Ammon's horn (tissue), 1 donor: ENCODE data around the gene CEACAM4.

Source experiments
- DNase-seq: peaks from one replicate; pipeline ENCODE4 v3.0.0-alpha.2; 2016; ENCODE audit warnings: low spot score

The CEACAM4 gene

GRCh38 chr19:41617941-41618730 lies 8.7 kb downstream of the CEACAM4 start:
- no peak for DNase-seq

DNA sequence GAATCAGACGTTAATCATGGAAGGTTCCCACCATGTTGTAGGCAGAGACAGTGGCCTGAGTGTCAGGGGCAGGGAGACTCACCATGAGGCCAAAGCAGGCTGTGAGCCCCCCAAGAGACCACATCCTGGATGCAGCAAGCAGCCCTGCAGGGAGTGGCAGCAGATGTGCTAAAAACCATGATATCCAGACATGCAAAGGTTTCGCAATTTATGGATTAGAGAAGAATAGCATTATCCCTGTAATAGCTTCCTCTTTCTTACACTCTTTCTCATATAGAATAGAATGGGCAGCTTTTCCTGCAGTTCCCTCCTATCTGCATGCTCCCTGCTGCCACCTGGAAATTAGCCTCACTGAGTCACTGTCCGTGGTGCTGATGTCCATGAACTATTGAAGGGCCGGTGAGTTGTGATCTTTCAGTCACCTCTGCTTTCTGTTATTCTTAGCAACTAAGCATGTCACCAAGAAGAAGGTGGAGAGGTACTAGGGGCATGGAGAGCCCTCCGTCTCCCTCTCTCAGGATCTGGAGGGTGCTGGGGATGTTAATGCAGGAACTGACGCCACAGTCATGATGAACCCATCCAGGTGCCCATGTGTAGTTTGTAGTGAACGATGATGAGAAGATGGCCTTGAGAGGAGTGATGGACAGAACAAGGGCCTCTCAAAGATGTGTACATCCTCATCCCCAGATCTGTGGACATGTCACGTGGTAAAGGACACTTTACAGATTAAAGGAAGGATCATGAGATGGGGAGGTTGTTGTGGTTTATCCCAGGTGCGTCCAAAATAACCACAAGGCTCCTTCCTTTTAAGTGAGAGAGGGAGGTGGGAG lies 9.9 kb downstream of the CEACAM4 start:
- no peak for DNase-seq

DNA sequence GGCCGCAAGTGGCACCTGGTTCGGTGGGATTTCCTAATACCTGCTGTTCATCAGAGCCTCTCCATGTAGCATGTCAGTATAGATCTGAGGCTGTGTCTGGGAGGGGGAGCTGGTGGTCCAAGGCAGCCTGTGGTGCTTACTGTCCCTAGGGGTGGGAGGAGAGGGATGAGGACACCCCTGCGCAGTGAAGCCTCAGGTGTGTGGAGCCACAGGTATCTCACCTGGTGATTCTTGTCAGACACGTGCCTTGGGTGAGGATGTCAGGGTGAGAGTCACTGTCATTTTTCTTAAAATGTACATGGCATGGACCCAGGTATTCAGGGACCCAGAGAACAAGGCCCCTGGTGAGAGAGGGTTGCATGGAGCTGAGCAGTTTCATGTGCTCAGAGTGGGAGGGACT lies 11.7 kb downstream of the CEACAM4 start:
- no peak for DNase-seq

DNA sequence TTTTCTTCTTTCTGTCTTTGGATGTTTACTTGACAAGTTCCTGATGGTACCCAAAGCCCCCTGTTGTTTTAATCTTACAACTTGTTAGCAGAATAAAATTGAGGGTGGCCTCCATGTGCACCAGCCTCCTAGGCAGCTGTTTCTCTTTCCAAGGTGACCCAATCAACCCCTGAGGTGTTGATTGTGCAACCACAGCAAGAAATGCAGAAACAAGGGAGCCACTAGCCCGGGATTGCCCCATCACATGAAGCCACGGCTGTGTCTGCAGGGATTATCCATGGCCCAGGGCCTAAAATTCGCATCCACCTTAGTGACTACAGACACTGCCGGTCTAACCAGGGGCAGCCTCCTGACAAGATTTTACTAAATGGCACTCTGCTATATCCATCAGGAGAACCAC lies 14.4 kb downstream of the CEACAM4 start:
- no peak for DNase-seq

- no peak for DNase-seq
Observed at GRCh38 chr19:41610789-41611188, 16.1 kb downstream of the CEACAM4 start.

DNA sequence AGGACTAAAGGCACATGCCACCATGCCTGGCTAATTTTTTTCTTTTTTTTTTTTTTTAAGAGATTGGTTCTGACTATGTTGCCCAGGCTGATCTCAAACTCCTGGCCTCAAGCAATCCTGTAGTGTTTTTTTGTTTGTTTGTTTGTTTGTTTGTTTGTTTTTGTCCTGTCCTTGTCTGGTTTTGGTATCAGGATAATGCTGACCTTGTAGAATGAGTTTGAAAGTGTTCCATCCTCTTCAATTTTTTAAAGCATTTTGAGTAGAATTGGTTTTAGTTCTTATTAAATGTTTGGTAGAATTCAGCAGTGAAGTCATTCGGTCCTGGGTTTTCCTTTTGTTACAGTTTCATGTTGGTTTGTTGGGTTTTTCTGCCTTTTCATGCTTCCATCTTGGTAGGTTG lies 19.2 kb downstream of the CEACAM4 start:
- DNase-seq, result no peak

DNA sequence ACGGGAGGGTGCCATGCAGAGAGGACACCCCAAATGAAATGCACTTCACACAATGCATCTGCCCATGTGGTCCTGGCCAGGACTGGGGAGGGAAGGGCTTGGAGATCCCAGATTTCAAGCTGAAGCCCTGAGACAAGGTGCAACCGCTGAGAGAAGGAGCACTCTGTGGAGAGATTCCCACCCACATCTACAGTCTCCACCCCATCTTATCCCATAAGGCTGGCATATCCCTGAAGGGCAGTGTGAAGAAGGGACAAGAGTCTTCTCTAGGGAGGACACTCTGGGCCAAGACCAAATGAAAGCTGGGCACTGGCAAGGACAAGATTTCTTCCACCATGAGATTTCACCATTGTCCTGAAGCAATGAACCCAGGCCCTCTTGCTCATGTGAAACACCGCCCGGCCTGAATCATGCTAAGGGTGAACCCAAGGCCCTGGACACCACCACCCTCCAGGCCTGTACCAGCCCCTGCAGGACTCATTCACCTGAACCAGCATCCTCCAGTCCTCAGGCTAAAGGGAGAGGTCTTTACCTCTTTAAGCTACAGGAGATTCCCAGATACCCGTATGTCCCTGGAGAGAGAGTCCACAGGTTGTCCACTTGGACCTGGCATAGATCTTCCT lies 20.5 kb downstream of the CEACAM4 start:
- DNase-seq, result no peak

- DNase-seq, result no peak
Observed at GRCh38 chr19:41604831-41605230, 22.0 kb downstream of the CEACAM4 start.

DNA sequence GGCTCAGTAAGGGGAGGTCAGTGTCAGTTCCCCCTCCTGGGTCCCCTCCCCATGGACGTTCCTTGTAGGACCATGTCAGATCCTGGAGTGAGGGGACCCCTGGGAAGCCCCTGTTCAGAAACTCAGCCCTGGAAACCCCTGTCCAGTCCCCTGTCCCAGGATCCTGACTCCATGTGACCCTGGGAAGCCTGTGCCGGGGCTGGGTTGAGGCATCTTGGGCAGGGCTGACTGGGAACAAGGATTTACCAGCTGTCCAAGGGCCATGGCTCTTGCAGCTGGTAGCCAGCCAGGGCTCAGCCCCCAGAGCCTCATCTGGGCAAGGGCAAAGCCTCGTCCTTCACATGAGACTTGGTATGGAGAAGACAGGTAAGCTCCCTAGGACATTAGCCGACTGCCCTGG lies 25.1 kb downstream of the CEACAM4 start:
- DNase-seq, result no peak

DNA sequence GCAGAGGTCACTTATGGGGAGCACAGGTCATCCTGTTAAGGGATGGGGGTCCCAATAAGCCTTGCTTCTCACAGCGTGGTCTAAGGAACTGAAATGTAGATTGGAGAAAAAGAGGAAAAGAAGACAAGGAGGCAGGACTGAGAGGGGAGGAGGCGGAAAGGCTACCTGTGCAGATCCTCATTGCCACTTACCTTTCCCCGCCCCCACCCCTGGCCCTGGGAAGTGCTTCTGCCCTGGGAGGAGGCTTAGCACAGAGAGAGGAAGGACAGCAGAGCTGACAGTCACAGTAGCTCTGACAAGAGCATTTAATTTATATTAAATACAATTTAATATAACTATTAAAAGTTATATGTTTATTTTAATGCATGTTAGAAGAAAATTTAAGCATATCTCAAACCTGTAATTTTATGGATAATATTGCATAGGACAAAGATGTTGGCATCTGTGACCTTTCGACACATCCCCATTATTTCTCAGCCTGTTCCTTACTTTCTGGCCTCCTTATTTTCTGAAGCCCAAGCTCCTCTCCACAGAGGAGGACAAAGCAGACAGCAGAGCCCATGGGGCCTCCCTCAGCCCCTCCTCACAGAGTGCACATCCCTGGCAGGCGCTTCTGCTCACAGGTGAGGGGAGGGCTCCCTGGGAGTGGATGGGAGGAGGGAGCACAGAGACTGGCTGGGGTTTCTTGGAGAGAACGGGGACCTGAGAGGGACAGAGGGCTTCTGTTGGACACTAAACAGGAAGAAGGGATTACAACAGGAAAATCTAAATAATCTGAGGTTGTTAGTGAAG lies 27.5 kb downstream of the CEACAM4 start:
- DNase-seq, result no peak

GRCh38 chr19:41597600-41598041 lies 29.3 kb downstream of the CEACAM4 start:
- DNase-seq, result peak; percentile 84

DNA sequence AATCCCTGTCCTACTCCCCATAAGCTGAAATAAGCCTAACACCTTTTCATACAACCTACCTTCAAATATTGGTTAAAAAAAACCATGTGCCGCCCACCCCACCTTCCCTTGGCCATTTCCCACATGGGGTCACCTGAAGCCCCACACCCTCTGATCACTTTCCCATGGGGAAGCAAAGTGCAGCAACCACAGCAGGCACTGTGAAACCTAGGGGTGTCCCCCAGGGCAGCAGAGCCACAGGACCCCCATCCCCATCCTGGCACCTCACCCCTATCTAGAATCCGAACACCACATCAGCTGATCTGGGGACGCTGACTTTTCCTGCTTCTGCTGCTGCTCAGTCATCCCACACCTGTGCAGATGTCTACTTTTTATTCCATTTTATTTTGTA lies 31.0 kb downstream of the CEACAM4 start:
- DNase-seq, result no peak

DNA sequence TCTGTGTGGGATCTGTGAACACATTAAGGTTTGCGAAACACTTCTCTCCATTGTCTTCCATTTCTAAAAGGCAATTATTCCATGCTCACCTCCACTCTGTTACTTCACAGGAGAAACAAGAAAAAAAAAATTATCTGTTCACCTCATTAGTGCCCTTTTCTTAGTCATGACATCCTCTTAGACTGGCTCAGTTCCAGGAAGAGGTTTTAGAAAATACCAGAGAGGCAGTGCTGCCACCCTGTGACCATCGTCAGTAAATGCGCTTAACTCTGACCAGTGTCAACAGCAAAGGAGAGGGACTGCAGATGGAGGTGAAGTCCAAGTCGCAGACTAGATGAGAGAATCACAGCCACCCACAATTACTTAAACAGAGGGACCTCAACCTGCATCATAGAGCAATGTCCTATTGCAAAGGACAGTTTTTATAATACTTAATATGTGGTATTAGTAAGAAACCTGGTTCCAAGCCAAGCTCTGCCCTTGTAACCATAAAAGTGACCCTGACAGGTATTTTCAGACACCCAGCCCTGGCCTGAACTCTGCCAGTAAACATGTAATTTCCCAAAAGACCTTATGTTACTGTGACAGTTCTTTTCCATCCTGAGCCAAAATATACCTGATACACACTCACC lies 31.5 kb downstream of the CEACAM4 start:
- peak; percentile 62 for DNase-seq

DNA sequence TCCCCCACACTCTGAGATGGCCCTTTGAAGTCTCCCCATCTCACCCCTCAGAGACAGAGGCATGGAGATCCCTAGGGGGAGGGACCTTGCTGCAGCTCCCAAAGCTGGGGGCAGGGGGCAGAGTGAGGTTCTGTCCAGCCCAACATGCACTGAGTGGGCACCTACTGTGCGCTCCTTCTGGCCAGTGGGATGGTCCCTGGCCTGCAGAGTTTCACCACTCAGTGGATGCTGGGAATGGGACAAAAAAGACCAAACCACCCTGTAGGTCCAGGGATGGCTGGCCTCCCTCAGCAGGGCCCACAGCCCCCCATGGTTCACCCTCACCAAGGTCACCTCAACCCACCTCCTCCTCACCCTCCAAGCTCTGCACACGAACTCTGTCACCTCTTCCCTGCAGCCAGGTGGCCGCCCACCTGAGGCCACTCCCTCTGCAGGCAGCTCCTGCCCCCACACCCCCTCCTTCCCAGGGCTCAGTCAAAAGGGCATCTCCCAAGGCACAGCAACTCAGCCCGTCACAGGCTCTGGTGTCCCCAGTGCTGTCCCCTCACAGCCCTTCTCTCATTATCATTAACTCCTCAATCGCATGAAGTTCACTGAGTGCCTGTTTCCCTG lies 34.8 kb downstream of the CEACAM4 start:
- no peak for DNase-seq

DNA sequence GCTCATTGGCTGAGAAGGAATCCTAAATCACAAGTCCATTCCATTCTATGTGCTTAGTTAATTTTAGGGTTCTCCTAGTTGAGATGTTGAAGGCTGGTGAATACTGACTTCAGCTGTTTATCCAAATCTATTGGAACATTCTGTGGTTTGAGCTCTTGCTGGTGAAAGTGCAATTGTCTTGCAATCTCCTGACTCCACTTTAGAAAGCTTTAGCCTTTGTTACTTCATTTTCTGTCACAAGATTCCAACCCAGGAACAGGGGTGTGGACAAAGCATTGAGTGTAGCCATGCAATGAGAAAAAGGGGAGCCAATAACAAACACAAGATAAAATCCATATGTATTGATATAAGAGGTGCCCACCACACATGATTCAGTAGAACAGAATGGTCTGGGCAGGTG lies 35.9 kb downstream of the CEACAM4 start:
- DNase-seq, result no peak

DNA sequence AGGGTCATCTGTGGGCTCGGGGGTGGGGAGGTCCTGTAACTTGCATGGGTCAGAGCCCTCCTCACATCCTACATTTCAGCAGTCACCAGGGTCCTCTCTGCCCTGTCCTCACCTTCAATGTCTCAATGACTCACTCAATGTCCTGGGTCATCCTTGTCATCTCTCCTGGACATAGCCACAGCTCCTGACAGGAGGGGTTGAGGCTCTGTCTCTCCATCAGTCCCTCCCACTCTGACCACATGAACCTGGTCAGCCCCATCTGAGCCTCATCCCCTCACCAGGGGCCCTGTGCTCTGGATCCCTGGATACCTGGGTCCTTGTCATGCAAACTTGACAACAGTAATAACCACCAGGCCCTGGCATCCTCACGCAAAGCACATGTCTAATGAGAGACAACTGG lies 37.5 kb downstream of the CEACAM4 start:
- no peak for DNase-seq

DNA sequence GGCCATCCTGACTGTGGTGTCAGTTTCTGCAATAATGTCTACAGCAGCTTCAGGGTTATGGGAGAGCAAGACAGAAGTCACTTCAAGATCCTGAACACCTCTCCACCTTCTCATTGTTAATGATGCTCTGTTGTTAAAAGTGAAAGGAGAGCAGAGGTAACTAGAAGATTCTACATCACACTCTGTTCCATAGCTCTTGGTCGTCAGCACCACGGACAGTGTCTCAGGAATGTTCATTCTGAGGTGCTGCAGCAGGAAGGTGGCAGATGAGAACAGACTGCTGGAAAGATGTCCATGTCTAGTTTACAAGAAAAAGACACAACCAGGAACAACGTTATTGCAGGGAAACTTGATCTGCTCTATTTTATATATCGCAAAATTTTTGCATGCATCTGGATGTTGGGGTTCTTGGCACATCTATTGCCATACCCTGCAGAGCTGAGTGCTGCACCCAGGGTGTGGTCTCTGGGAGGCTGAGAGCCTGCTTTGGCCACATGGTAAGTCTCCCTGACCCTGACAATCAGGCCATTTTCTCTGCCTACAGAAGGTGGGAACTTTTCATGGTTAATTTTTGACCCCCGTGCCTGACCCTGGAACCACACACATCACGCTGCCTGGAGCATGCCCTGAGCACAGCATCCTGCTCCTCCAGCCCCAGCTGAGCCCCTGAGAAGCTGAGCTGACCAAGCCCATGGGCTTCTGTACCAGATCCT lies 38.2 kb downstream of the CEACAM4 start:
- DNase-seq, result no peak

DNA sequence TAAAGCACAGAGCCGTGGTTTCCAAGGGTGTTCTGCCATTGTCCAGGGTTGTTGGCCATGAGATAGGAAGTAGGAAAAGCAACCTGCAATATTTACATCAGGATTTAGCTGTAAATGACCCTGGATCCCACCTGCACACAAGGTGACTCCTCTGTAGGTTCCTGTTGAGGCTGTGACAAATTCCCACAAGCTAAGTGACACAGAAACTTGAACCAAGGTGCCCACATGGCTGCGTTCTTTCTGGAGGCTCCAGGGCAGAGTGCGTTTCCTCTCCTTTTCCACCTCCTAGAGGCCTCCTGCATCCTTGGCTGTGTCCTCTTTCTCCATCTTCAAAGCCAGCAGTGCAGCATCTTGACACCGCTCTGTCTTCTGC lies 39.0 kb downstream of the CEACAM4 start:
- DNase-seq, result no peak

GRCh38 chr19:41587101-41587837 lies 39.6 kb downstream of the CEACAM4 start:
- no peak for DNase-seq

- DNase-seq, result no peak
Observed at GRCh38 chr19:41586064-41586463, 40.8 kb downstream of the CEACAM4 start.
